IPS DF 6.9 (cell line): ENCODE results near the gene PDIK1L.

Source experiments
- DNase-seq: peaks from one replicate; pipeline ENCODE4 v3.0.0-alpha.2; 2013; ENCODE audit warnings: low read depth, low spot score
- H3K27ac ChIP-seq: one replicate; pipeline ENCODE4 v1.5.1; 2013; ENCODE audit warnings: low read length, control low read depth
- H3K27me3 ChIP-seq: 2 replicates; pipeline ENCODE4 v1.6.1; 2013; ENCODE audit warnings: mild to moderate bottlenecking, low read length; ENCODE audit not compliant: control insufficient read depth, insufficient read depth
- H3K36me3 ChIP-seq: 2 replicates; pipeline ENCODE4 v1.6.1; 2013; ENCODE audit warnings: low read length; ENCODE audit not compliant: control insufficient read depth, insufficient read depth
- H3K4me1 ChIP-seq: 2 replicates; pipeline ENCODE4 v1.6.1; 2013; ENCODE audit warnings: low read length; ENCODE audit not compliant: control insufficient read depth, insufficient read depth
- H3K4me3 ChIP-seq: 2 replicates; pipeline ENCODE4 v1.5.1; 2013; ENCODE audit warnings: mild to moderate bottlenecking, low read length
- H3K9me3 ChIP-seq: 2 replicates; pipeline ENCODE4 v1.6.1; 2013; ENCODE audit warnings: low read length, inconsistent platforms; ENCODE audit not compliant: control insufficient read depth, insufficient read depth
- WGBS: extraction: QIAGEN DNeasy Blood & Tissue Kit; methylation state at CpG from one replicate; pipeline ENCODE4 v1.1.7; 2013; ENCODE audit warnings: mixed read lengths, missing lambda C conversion rate; ENCODE audit not compliant: insufficient read length, insufficient coverage; 5-methylcytosine and 5-hydroxymethylcytosine counted together

PDIK1L gene

GRCh38 chr1:26156285-26157038 lies 44.8 kb downstream of the PDIK1L start:
- Histone ChIP-seq H3K4me1 (peaks cover 13% of the 10 kb centered on the region), H3K27me3 (peaks cover 32% of the 10 kb centered on the region), H3K27ac (no peak overlapping the region), H3K9me3 (no peaks in the 10 kb centered on the region), H3K36me3 (no peaks in the 10 kb centered on the region), H3K4me3 (no peak overlapping the region)
- WGBS = no CpG with 5 or more reads among the region's 12 CpGs
- DNase-seq = no peak

GRCh38 chr1:26158271-26158907 lies 46.8 kb downstream of the PDIK1L start:
- no peak overlapping the region for H3K4me3 ChIP-seq

GRCh38 chr1:26158908-26159742 lies 47.5 kb downstream of the PDIK1L start, which contains the start of gene FAM110D:
Gene FAM110D, plus strand, starts transcription at chr1:26159079. Its CDS starts 2,213 bp downstream, at chr1:26161292.
- no peak for DNase-seq
- peaks cover 13% of the 10 kb centered on the region for H3K4me1 ChIP-seq
- H3K27ac ChIP-seq = no peak within 1 kb of the TSS
- no CpG with 5 or more reads among the region's 6 CpGs for WGBS
- H3K36me3 ChIP-seq = no peaks in the 10 kb centered on the region
- peaks cover 43% of the 10 kb centered on the region for H3K27me3 ChIP-seq
- no peaks in the 10 kb centered on the region for H3K9me3 ChIP-seq
- no peak within 1 kb of the TSS for H3K4me3 ChIP-seq

More at GRCh38 chr1:26158271-26158907, 46.8 kb downstream of the PDIK1L start:
- no peaks in the 10 kb centered on the region for H3K9me3 ChIP-seq
- no peak overlapping the region for H3K27ac ChIP-seq
- peaks cover 13% of the 10 kb centered on the region for H3K4me1 ChIP-seq
- WGBS = no CpG with 5 or more reads among the region's 5 CpGs
- H3K36me3 ChIP-seq = no peaks in the 10 kb centered on the region
- H3K27me3 ChIP-seq = peaks cover 43% of the 10 kb centered on the region
- DNase-seq = no peak

- Histone ChIP-seq H3K4me3 (no peak overlapping the region), H3K27ac (no peak overlapping the region), H3K9me3 (no peaks in the 10 kb centered on the region), H3K27me3 (peaks cover 42% of the 10 kb centered on the region), H3K4me1 (peaks cover 13% of the 10 kb centered on the region), H3K36me3 (no peaks in the 10 kb centered on the region)
- WGBS = no CpG with 5 or more reads among the region's 4 CpGs
- no peak for DNase-seq
Measured at GRCh38 chr1:26159743-26160039, 48.1 kb downstream of the PDIK1L start.

GRCh38 chr1:26160527-26161414 lies 49.1 kb downstream of the PDIK1L start:
- Histone ChIP-seq H3K4me1 (peaks cover 11% of the 10 kb centered on the region), H3K27ac (no peak overlapping the region), H3K36me3 (no peaks in the 10 kb centered on the region), H3K4me3 (peak overlapping the region; percentile 38; the same call in 1 of the 2 replicates), H3K27me3 (peaks cover 35% of the 10 kb centered on the region), H3K9me3 (no peaks in the 10 kb centered on the region)
- WGBS = no CpG with 5 or more reads among the region's 18 CpGs
- no peak for DNase-seq

GRCh38 chr1:26161415-26162219 lies 50.0 kb downstream of the PDIK1L start:
- no peak overlapping the region for H3K27ac ChIP-seq
- WGBS = no CpG with 5 or more reads among the region's 98 CpGs
- peaks cover 10% of the 10 kb centered on the region for H3K4me1 ChIP-seq
- no peaks in the 10 kb centered on the region for H3K9me3 ChIP-seq
- peak overlapping the region; percentile 38; the same call in 1 of the 2 replicates for H3K4me3 ChIP-seq
- no peak for DNase-seq
- H3K27me3 ChIP-seq = peaks cover 26% of the 10 kb centered on the region
- no peaks in the 10 kb centered on the region for H3K36me3 ChIP-seq

- WGBS = no CpG with 5 or more reads among the region's 21 CpGs
- H3K4me1 ChIP-seq = peaks cover 10% of the 10 kb centered on the region
Measured at GRCh38 chr1:26162220-26162709, 50.6 kb downstream of the PDIK1L start.

GRCh38 chr1:26163684-26164035 lies 52.0 kb downstream of the PDIK1L start:
- Histone ChIP-seq H3K36me3 (no peaks in the 10 kb centered on the region), H3K4me1 (peaks cover 10% of the 10 kb centered on the region), H3K4me3 (no peak overlapping the region), H3K27ac (no peak overlapping the region), H3K27me3 (peaks cover 24% of the 10 kb centered on the region), H3K9me3 (no peaks in the 10 kb centered on the region)
- no peak for DNase-seq
- no CpG with 5 or more reads among the region's 9 CpGs for WGBS

More at GRCh38 chr1:26162220-26162709, 50.6 kb downstream of the PDIK1L start:
- DNase-seq = no peak
- H3K27me3 ChIP-seq = peaks cover 24% of the 10 kb centered on the region
- no peaks in the 10 kb centered on the region for H3K9me3 ChIP-seq
- H3K36me3 ChIP-seq = no peaks in the 10 kb centered on the region
- no peak overlapping the region for H3K27ac ChIP-seq
- peak overlapping the region; percentile 38; the same call in 1 of the 2 replicates for H3K4me3 ChIP-seq
